K562 (cell line): ENCODE results near the gene KHNYN. TPM values are rescaled to one million over a fixed set of nuclear protein-coding genes. Genes with fewer than 3 reads are reported as not detected.

Experiments
- ATAC-seq: fragments of 200-7000 bp; cut with Tn5 transposase; 3 replicates; pipeline ENCODE4 v1.9.1; 2020; ENCODE audit warnings: moderate library complexity
- BruUV-seq: library from RNA; stranded (reverse); fragments of 400-500 nt; replicated peaks from 2 replicates; lab custom pipeline; 2021; lab: Mats Ljungman, UMichigan
- CTCF ChIA-PET: fragments of 300-600 bp; formaldehyde crosslinking; extraction: SDS; loops from one replicate; lab custom pipeline; 2021; ENCODE audit warnings: low intra/inter-chr PET ratio; lab: Yijun Ruan, JAX
- POLR2A ChIA-PET: fragments of 300-600, 350-650 bp; sonication (Branson Sonifier 250); formaldehyde crosslinking; extraction: SDS; loops from one replicate; lab custom pipeline; 2021; ENCODE audit warnings: antibody characterized with exemption, inconsistent platforms; lab: Yijun Ruan, JAX
- DNase-seq, 4 experiments: peaks; one replicate each; pipeline versions ENCODE4 v3.0.0 to v3.0.0-alpha.2; 2011 to 2018; ENCODE audit warnings: low spot score in 3 of 4, mixed read lengths in 3 of 4; ENCODE audit errors: extremely low read depth in 1 of 4
- FAIRE-seq: peaks from 2 replicates; lab custom pipeline; 2011; peaks lifted over from hg19 to GRCh38; lab: Jason Lieb, UNC
- H2AFZ ChIP-seq: 2 replicates; pipeline ENCODE4 v1.6.0; 2011; ENCODE audit warnings: low read depth, low read length, control low read depth, inconsistent platforms
- H3K27ac ChIP-seq: fragments of 200-600 bp; 3 replicates; pipeline ENCODE4 v1.8.0; 2011; ENCODE audit warnings: low read depth, mild to moderate bottlenecking, control low read depth, inconsistent platforms, low read length, moderate library complexity, mixed read lengths; ENCODE audit errors: extremely low read depth
- H3K27me3 ChIP-seq, 2 experiments: fragments of 300-600 bp in 1 of 2; 2 replicates in 1 of 2; 3 replicates in 1 of 2; pipeline versions ENCODE4 v1.6.0 to v1.8.0; 2011; ENCODE audit warnings: inconsistent platforms in 2 of 2, low read length in 2 of 2, mild to moderate bottlenecking in 1 of 2, mixed read lengths in 1 of 2, moderate library complexity in 1 of 2; ENCODE audit not compliant: control insufficient read depth in 2 of 2, insufficient read depth in 2 of 2
- H3K36me3 ChIP-seq: fragments of 300-600 bp; 3 replicates; pipeline ENCODE4 v1.8.0; 2011; ENCODE audit warnings: mild to moderate bottlenecking, low read length, inconsistent platforms; ENCODE audit not compliant: control insufficient read depth, insufficient read depth
- H3K4me1 ChIP-seq, 2 experiments: fragments of 200-600 bp in 1 of 2; replicated peaks in 1 of 2; 2 replicates in 1 of 2; 3 replicates in 1 of 2; pipeline versions ENCODE4 v1.5.1 to v1.8.0; 2011; ENCODE audit warnings: inconsistent platforms in 2 of 2, low read length in 2 of 2, mild to moderate bottlenecking in 1 of 2, mixed read lengths in 1 of 2, moderate library complexity in 1 of 2; ENCODE audit not compliant: control insufficient read depth in 2 of 2, insufficient read depth in 2 of 2
- H3K4me2 ChIP-seq: 2 replicates; pipeline ENCODE4 v1.6.1; 2011; ENCODE audit warnings: low read length, control low read depth, inconsistent platforms, mixed read lengths; ENCODE audit not compliant: insufficient read depth
- H3K4me3 ChIP-seq: fragments of 200-600 bp; sonication (generic), shearing (Covaris generic); 2 replicates; pipeline ENCODE4 v1.5.1; 2016; ENCODE audit warnings: control low read depth, inconsistent platforms
- H3K79me2 ChIP-seq: fragments of 200-600 bp; 3 replicates; pipeline ENCODE4 v1.8.0; 2011; ENCODE audit warnings: low read length, inconsistent platforms; ENCODE audit not compliant: control insufficient read depth, insufficient read depth
- H3K9ac ChIP-seq, 2 experiments: 2 replicates each; pipeline versions ENCODE4 v1.6.0 to v1.6.1; 2011; ENCODE audit warnings: low read depth in 2 of 2, low read length in 2 of 2, control low read depth in 1 of 2, inconsistent platforms in 1 of 2, mild to moderate bottlenecking in 1 of 2, mixed read lengths in 1 of 2; ENCODE audit not compliant: insufficient read depth in 1 of 2
- H3K9me1 ChIP-seq: one replicate; pipeline ENCODE4 v1.6.0; 2011; ENCODE audit warnings: inconsistent platforms, mild to moderate bottlenecking, low read length, moderate library complexity; ENCODE audit not compliant: control insufficient read depth, insufficient read depth
- H3K9me3 ChIP-seq: replicated peaks from 2 replicates; pipeline ENCODE4 v1.5.1; 2011; ENCODE audit warnings: low read depth, low read length, inconsistent platforms; ENCODE audit not compliant: control insufficient read depth, insufficient read depth
- H4K20me1 ChIP-seq: replicated peaks from 2 replicates; pipeline ENCODE4 v1.6.1; 2011; ENCODE audit warnings: low read length, inconsistent platforms, mixed read lengths; ENCODE audit not compliant: control insufficient read depth, insufficient read depth
- FOXP4 ChIP-seq: sonication (generic); formaldehyde crosslinking; IDR thresholded peaks from 2 replicates; pipeline ENCODE4 v1.8.0; 2022; ENCODE audit warnings: mild to moderate bottlenecking, missing genetic modification reagents, borderline replicate concordance
- HMGN3 ChIP-seq: IDR thresholded peaks from 2 replicates; pipeline ENCODE4 v1.6.1; 2011; ENCODE audit warnings: borderline replicate concordance, low read depth, mild to moderate bottlenecking, mixed read lengths, low read length; ENCODE audit not compliant: insufficient read length; ENCODE audit errors: extremely low read depth
- MED1 ChIP-seq: sonication (generic); formaldehyde crosslinking; IDR thresholded peaks from 2 replicates; pipeline ENCODE4 v1.8.1; 2023; ENCODE audit warnings: missing genetic modification reagents, borderline replicate concordance
- NELFE ChIP-seq: IDR thresholded peaks from 2 replicates; pipeline ENCODE4 v1.6.1; 2011; ENCODE audit warnings: mild to moderate bottlenecking; ENCODE audit not compliant: insufficient read depth, insufficient read length
- NFXL1 ChIP-seq: fragments of 450-650 bp; formaldehyde crosslinking; IDR thresholded peaks from 2 replicates; pipeline ENCODE4 v1.4.0; 2021; ENCODE audit warnings: mild to moderate bottlenecking
- POU5F1 ChIP-seq: fragments of 150-350 bp; IDR thresholded peaks from 2 replicates; pipeline ENCODE4 v1.6.1; 2014; ENCODE audit warnings: borderline replicate concordance, low read length, low read depth, mild to moderate bottlenecking; ENCODE audit not compliant: partially characterized antibody
- SRSF7 ChIP-seq: fragments of 200-400 bp; formaldehyde crosslinking; optimal IDR thresholded peaks from 2 replicates; pipeline ENCODE3; 2017; ENCODE audit warnings: mild to moderate bottlenecking, low read depth, low read length
- SRSF9 ChIP-seq: fragments of 200-400 bp; formaldehyde crosslinking; IDR thresholded peaks from 2 replicates; pipeline ENCODE4 v1.6.1; 2017; ENCODE audit warnings: low read depth, low read length, borderline replicate concordance
- SUPT5H ChIP-seq: fragments of 450-650 bp; IDR thresholded peaks from 2 replicates; pipeline ENCODE4 v1.6.1; 2016
- TCF7L2 ChIP-seq: fragments of 150-350 bp; IDR thresholded peaks from 2 replicates; pipeline ENCODE4 v1.6.1; 2016; ENCODE audit warnings: low read depth, mild to moderate bottlenecking, low read length, moderate library complexity
- ZBTB40 ChIP-seq, 2 experiments: fragments of 450-650 bp in 1 of 2; sonication (generic) in 1 of 2; formaldehyde crosslinking in 1 of 2; IDR thresholded peaks; 2 replicates each; pipeline versions ENCODE4 v1.7.1 to v1.9.0; 2016 to 2022; ENCODE audit warnings: inconsistent platforms in 1 of 2, mild to moderate bottlenecking in 1 of 2, missing genetic modification reagents in 1 of 2
- ZNF41 ChIP-seq: fragments of 250-450 bp; sonication (Bioruptor Pico); conservative IDR thresholded peaks from 2 replicates; pipeline ENCODE4 v1.4.0; 2020; ENCODE audit warnings: mild to moderate bottlenecking
- WGBS: fragments of 100-300 bp; shearing (Covaris generic); methylation state at CpG from one replicate; pipeline ENCODE4 v1.1.6; 2016; ENCODE audit warnings: low coverage, mixed read lengths; ENCODE audit not compliant: insufficient coverage; ENCODE audit errors: missing lambda C conversion rate; 5-methylcytosine and 5-hydroxymethylcytosine counted together
- in situ Hi-C: fragments of 300-500 bp; cut with MboI; formaldehyde crosslinking; loops from 4 replicates; pipeline ENCODE4 v1.15.0; 2018; ENCODE audit warnings: inconsistent platforms, mixed read lengths
- intact Hi-C: fragments of 100-400 bp; cut with micrococcal nuclease; formaldehyde crosslinking; loops from 2 replicates; pipeline ENCODE4 v1.14.2; 2022
- polyA plus RNA-seq, 8 experiments: library from polyadenylated mRNA; depleted of rRNA in 4 of 8; stranded (reverse) in 5 of 8; unstranded in 3 of 8; fragments of >200 nt; fragmentation: Nextera tagmentation in 2 of 8; fragmentation: Illumina TruSeq in 1 of 8; extraction: Ambion mirVana in 2 of 8; extraction: Trizol in 1 of 8; gene quantifications; 2 replicates each; pipeline versions ENCODE4 v1.2.1 to v1.2.3, GENCODE V29; 2011 to 2014; ENCODE audit warnings: inconsistent platforms in 1 of 8, missing spikeins in 1 of 8
- total RNA-seq, 7 experiments: library from RNA; depleted of rRNA in 6 of 7; stranded (reverse); fragments of >200 nt in 6 of 7; fragmentation: Illumina TruSeq in 2 of 7; extraction: Trizol in 2 of 7; gene quantifications; 2 replicates each; pipeline versions ENCODE4 v1.2.1 to v1.2.3, GENCODE V29; 2011 to 2021; ENCODE audit warnings: low replicate concordance in 1 of 7

The KHNYN gene
- total and polyA plus RNA-seq, 9 of the 15 experiments (the other 6 are each of a cell fraction or from before 2014, with no cell fraction given), result 0.76 to 26.0 (median 14.1) TPM

- no peaks in the 10 kb centered on the region for H3K36me3 ChIP-seq
- H3K9ac ChIP-seq, result no peak overlapping the region
- no peak overlapping the region for H3K27ac ChIP-seq
- 0% methylated on average over 3 of the region's 4 CpGs for WGBS
- H4K20me1 ChIP-seq, result no peaks in the 10 kb centered on the region
- in situ Hi-C loops, result no loop called here
- H3K9me1 ChIP-seq, result no peaks in the 10 kb centered on the region
- no peak overlapping the region for H3K4me3 ChIP-seq
- ChIA-PET CTCF (no interaction called here), POLR2A (no interaction called here)
- no TSS peak for BruUV-seq
- H3K9me3 ChIP-seq, result no peaks in the 10 kb centered on the region
- no peak for DNase-seq
- ATAC-seq, result no peak
- H3K4me2 ChIP-seq, result no peak overlapping the region
- no peak overlapping the region for H2AFZ ChIP-seq
- intact Hi-C loops, result no loop called here
- H3K27me3 ChIP-seq, result no peaks in the 10 kb centered on the region
- FAIRE-seq, result no peak
- no peaks in the 10 kb centered on the region for H3K4me1 ChIP-seq
- H3K79me2 ChIP-seq, result no peaks in the 10 kb centered on the region
- TF ChIP-seq MED1 (CRISPR knock-in tag) (no peak), POU5F1 (no peak), SUPT5H (no peak), SRSF7 (no peak), TCF7L2 (no peak), ZNF41 (CRISPR knock-in tag) (no peak), SRSF9 (no peak), FOXP4 (CRISPR knock-in tag) (no peak), NFXL1 (no peak), ZBTB40 (IDR thresholded peaks at IDR 0.05) (no peak), ZBTB40 (CRISPR knock-in tag; IDR thresholded peaks at IDR 0.05) (no peak), NELFE (no peak), HMGN3 (no peak)
These were observed 45.5 kb downstream of the KHNYN start for GRCh38 chr14:24475261-24475660.
